Stimulated activated CD8-positive, alpha-beta memory T cell treated with anti-CD3 and anti-CD28 coated beads, Interleukin-15, amount 100 ng/mL, for 24 hours (primary cell): ENCODE data around the gene TNC.

Source experiments
- DNase-seq: peaks from one replicate; pipeline ENCODE4 v3.0.0-alpha.2; 2020; ENCODE audit warnings: low read depth

TNC gene

GRCh38 chr9:115099901-115100300, 18.1 kb downstream of the TNC start:
- DNase-seq, result no peak

DNA sequence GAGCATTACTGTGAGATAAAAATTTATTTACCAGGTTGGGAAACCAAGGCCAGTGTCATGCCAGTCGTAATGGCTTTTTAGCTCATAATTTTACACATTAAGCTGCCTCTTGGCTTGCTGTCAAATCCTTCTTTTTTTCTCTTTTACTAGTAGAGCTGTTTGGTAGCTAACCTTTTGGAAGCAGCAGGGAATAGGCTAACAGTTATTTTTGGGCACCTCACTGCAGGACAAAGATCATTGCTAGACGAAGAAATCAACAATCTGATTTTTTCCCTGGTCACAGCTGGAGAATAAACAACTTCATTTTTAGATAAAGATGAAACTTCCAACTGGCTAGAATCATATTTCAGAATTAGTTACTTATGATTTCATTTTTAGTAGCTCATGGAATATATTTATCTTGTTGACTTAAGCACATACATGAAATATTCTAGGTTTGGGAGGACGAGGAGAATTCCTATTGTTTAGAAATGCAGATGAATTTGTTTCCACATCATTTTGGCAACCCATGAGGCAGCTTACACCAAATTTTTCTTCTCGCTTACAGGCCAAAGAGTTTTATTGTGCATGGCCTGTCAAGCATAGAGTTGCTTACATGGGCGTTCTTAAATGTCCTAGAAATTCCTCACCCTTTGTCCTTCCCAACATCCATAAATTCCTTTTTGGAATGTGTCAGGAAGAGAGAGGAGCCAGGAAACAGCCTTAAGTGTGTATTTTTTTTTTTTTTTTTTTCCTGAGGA, 19.6 kb downstream of the TNC start:
- DNase-seq, result no peak

- DNase-seq, result no peak
Observed at GRCh38 chr9:115093520-115093919, 24.4 kb downstream of the TNC start.

GRCh38 chr9:115090486-115090885, 27.5 kb downstream of the TNC start:
- no peak for DNase-seq

GRCh38 chr9:115088860-115089259, 29.1 kb downstream of the TNC start:
- no peak for DNase-seq

- no peak for DNase-seq
Observed at GRCh38 chr9:115086886-115087285, 31.1 kb downstream of the TNC start.

GRCh38 chr9:115086461-115086860, 31.5 kb downstream of the TNC start:
- no peak for DNase-seq

DNA sequence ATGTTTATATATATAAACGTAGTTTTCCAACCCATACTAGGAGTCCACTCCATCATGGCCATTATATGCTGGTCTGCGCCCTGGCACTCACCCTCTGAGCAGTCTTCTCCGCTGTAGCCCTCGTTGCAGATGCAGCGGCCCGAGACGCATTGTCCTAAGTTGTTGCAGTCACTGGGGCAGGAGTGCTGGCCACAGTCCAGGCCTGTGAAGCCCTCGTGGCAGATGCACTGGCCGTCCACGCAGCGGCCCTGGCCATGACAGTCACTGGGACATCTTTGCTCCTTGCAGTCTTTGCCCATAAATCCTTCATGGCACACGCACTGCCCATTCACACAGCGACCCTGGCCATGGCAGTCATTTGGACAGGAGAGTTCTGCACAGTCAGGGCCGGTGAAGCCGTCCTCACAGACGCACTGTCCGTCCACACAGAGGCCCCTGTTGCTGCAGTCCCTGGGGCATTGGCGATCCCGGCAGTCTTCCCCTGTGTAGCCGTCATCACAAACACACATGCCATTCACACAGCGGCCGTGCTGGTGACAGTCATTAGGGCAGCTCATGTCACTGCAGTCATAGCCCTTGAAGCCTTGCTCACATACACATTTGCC, 32.1 kb downstream of the TNC start:
- no peak for DNase-seq

- no peak for DNase-seq
Observed at GRCh38 chr9:115084709-115085108, 33.2 kb downstream of the TNC start.

GRCh38 chr9:115084157-115084556, 33.8 kb downstream of the TNC start:
- no peak for DNase-seq

- DNase-seq, result no peak
Observed at GRCh38 chr9:115080242-115080641, 37.7 kb downstream of the TNC start.

DNA sequence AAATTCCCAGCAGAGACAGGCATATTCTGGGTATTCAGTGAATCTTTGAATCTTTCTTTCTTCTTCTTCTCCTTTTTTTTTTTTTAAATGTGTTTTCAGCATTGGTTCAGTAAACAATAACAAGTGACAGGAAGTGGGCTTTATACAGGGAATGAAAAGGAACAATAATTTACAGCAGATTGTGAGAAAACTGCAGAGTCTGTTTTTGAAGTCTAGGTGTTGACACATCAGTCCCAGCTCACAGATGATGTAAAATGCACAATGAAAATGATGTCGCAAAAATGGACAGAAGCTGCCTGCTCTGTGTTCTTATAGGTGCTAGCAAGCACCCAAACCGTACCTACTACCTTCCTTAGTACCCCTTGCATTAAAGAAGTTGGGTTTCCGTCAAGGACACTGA, 38.8 kb downstream of the TNC start:
- DNase-seq, result no peak

DNA sequence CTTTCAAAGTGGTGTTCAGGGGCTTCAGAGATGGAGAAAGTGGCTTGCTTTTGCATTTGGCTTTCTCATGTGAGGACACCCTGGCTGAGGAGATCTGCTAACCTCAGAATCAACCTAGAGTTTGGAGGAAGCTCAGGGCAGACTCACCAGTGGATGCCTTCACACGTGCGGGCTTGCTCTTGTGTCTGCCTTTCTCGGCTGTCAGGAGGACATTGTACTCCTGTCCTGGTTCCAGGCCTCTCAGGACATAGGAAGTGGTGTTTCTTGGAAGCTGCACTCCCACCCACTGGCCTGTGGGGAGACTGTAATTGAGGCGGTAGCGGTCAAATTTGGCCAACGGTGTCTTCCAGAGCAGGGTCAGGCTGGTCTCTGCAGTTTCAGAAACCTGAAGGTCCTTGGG, 44.5 kb downstream of the TNC start:
- no peak for DNase-seq

GRCh38 chr9:115071176-115071575, 46.8 kb downstream of the TNC start:
- no peak for DNase-seq

DNA sequence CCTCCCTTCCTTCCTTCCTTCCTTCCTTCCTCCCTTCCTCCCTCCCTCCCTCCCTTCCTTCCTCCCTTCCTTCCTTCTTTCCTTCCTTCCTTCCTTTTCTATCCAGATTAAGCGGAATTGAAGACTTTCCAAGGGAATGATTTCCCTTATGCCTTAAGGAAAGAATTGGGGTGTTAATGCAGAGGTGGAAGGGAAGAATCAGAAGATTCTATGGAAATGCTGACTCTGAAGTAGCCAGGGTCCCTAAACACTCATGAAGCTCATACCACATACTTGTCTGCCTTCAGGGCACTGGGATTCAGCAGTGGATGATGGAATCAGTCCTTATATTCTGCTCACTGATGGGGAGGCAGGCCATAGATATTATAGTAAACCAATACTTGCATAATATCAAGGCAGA, 48.2 kb downstream of the TNC start:
- no peak for DNase-seq

DNA sequence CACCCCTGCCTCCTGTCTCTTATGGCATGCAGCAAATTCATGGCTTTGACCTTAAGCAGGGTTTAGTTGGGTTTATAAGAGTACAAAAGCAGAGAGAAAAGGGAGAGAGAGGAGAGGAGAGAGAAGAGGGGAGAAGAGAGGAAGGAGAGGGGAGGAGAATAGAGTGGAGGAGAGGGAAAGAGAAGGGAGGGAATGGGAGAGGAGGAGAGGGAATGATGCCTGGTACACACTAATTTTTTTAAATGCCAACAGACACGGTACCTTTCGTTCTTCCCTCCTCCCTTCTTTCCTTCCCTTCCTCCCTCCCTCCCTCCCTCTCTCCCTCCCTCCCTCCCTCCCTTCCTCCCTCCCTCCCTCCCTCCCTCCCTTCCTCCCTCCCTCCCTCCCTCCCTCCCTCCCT, 48.7 kb downstream of the TNC start:
- DNase-seq, result no peak

GRCh38 chr9:115068031-115068430, 49.9 kb downstream of the TNC start:
- DNase-seq, result no peak

DNA sequence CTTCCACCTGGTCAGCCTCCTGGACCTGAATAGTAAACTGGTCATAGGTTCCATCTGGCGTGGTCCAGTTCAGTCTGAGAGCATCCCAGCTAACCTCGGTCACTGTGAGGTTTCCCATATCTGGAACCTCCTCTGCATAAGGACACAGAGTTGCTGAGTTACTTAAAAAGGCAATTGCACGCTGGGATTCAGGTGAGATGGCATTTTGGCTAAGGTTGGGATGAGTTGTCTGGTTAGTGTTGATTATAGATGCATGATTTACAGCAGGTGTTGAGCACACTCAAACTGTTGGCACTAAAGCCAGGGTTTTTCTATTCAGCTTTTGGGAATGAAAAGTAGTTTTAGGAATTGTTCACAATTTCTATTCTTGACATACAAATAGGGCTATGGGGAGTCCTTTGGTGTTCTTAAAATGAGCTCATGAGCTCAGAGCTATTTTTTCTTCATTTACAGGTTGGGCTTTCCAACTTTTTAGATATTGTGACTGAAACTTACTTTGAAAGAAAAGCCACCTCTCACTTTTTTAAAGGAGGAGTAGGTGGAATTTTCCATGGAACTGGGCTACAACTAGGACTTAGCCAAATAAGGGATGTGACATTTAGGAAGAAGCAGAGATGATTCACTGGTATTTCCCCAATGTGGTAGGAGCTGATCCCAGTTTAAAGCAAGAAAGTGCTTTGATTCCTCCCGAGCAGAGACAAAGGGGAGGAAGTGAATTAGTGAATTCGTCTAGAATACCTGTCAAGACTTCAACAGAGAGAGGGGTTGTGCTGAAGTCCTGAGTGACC, 54.7 kb downstream of the TNC start:
- no peak for DNase-seq

GRCh38 chr9:115058684-115059315, 59.2 kb downstream of the TNC start:
- DNase-seq, result no peak

DNA sequence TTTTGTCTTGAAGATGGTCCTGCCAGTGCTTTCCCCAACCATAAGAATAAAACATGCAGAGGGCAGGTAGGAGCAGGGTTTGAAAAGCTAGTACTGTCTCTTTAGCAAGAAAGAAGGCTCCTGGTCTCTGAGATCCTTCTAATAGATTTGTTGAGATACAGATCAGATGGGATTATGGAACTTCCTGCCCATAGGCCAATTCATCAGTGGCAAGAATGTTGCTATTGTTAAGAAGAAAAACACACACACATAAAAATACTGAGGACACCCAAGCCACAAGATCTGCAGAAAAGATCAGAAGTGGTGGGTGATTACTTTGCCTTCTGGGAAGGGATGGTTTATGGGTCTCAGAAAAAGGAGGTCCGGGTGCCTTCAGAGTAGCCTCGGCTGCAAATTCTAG, 59.8 kb downstream of the TNC start:
- DNase-seq, result no peak

DNA sequence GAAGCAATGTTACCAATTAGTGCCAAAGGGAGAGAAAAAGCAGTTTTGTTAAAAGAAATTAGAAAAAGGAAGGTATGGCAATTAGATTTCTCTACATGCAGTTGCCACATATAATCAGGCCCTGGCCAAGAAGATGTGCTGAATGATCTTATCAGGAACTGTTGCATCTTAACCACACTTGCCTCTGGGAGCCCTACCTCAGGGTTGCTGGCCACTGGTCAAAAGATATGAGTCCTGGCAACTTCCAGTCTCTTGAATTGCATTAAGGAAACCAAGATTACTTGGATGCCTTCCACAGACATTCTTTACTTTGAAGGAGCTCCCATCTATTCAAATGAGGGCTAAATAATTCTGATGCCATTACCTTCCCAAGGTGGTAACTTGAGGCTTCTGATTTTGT, 60.4 kb downstream of the TNC start:
- no peak for DNase-seq

GRCh38 chr9:115050002-115050490, 67.9 kb downstream of the TNC start:
- no peak for DNase-seq

GRCh38 chr9:115046824-115047223, 71.1 kb downstream of the TNC start:
- DNase-seq, result no peak
